Measurements from ENCODE around the gene GJA4.
"Not testable (repeated sequence)": the region's sequence is repeated elsewhere in the genome, so short reads cannot be mapped to it uniquely, and the experiment has no call there.

GJA4 gene

GRCh38 chr1:34770891-34771504 lies 21.8 kb upstream of the GJA4 start:
- no peak for DNase-seq (ENCODE audit: low spot score)

DNA sequence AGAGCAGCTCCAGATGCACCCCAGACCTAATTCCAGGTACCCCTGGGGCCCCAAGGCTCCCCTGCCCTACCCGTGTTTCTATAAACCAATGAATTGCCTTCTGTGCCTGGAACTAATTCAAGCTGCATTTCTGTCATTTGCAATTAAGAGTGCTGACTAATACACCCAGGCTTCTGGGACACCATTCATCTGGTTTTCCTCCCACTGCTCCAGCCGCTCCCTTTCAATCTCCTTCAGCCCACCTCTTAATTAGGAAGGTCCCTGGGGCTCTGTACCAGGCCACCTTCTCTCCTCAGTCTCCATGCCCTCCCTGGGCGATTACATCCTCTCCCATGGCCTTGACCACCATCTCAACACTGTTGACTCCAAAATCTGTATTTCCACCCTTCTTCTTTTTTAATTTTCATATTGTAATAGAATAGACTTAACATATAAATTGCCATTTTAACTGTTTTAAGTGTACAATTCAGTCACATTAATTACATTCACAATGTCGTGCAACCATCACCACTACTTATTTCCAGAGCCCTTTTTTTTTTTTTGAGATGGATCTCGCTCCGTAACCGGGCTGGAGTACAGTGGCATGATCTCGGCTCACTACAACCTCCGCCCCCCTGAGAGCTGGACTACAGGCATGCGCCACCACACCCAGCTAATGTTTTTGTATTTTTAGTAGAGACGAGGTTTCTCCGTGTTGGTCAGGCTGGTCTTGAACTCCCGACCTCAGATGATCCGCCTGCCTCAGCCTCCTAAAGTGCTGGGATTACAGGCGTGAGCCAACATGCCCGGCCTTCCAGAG lies 21.0 kb upstream of the GJA4 start:
- no peak for DNase-seq (ENCODE audit: low spot score)

- not testable (repeated sequence) for DNase-seq (ENCODE audit: low spot score)
Measured at GRCh38 chr1:34773114-34773513, 19.7 kb upstream of the GJA4 start.

DNA sequence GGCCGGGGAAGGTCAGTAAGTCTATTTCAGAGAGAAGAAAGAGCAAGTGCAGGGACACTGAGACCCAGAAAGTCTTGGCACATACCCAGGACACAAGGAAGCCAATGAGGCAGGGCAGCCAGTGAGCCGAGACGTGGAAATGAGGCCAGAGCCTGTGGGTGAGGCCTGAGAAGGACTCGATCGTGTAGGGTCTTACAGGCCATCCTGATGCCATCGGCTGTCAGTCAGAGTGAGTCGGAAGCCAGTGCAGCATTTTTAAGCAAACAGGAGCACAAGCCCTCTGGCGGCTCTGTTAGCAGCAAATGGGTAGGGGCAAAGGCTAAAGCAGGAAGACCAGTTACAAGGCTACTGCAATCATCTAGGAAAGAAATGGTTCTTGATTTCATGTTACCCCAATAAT lies 17.8 kb upstream of the GJA4 start:
- no peak for DNase-seq (ENCODE audit: low spot score)

DNA sequence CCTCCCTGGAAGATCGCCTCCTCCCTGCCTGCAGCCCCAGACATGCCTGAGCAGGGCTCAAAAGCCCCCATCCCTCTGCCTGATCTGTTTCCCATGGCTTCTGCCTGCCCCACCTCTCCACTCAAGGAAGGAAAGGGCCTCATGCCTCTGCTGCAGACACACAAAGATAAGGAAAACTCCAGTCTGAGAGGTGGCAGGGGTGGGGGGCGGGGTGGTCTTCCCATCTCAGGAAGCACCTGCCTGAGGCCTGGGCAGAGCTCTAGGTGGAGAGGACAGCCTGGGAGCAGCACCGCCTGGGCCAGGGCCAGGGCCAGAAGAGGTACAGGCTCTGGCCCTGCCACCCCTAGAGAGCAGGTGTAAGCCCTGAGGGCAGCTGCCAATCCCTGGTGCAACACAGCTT lies 15.9 kb upstream of the GJA4 start:
- DNase-seq (ENCODE audit: low spot score), result no peak

DNA sequence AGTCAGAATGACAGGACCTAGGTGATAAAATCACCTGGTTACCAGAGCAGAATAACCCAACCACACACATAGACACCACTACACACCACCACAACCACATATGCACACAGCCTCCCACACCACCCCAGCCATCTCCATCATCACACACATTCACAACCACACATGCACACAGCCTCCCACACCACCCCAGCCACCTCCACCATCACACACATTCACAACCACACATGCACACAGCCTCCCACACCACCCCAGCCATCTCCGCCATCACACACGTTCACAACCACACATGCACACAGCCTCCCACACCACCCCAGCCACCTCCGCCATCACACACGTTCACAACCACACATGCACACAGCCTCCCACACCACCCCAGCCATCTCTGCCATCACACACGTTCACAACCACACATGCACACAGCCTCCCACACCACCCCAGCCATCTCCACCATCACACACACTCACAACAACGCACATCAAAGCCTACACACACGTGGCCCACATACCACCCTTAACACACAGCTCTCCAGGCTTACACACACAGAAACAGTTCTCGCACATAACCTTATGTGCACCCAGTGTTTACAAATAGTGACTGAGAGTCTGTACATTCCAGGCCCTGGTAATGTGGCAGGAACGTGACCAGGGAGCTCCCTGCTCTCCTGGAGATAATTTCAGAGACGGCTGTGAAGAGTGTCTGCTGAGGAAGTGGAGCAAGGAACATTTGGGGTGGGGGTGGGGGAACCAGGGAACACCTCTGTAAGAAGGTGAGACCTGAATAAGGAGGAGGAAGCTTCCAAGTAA lies 15.1 kb upstream of the GJA4 start:
- no peak for DNase-seq (ENCODE audit: low spot score)

DNA sequence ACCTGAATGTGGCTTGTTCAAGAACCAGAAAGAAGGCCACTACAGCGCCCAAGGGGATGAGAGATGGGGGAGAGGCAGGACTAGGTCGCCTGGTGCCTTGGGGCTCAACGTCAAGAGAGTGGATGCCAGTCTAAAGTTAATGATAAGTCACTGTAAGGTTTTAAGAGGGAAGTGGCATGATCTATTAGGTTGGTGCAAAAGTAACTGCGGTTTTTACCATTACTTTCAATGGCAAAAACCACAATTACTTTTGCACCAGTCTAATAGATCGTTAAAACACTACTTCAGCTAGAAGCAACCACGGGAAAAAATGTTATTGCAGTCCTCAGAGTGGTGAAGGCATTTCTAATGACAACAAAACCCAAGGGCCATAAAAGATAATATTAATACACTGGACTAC lies 14.4 kb upstream of the GJA4 start:
- DNase-seq (ENCODE audit: low spot score), result no peak

DNA sequence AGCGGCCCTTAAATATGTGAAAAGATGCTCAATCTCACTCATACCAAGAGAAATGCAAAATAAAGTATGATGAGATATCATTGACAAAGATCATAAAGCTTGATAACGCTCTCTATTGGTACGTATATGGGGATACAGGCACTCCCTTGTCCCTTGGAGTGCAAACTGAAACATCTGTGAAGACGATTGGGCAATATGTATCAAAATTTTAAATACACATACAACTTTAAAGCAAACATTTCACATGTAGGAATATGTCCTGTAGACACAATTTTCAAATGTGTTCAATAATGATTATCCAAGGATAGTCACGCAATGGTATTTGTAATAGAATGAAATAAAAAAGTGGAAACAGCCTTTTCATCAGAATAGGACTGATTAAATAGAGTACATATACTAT lies 13.8 kb upstream of the GJA4 start:
- no peak for DNase-seq (ENCODE audit: low spot score)

- no peak for DNase-seq (ENCODE audit: low spot score)
Measured at GRCh38 chr1:34779526-34779925, 13.3 kb upstream of the GJA4 start.

- no peak for DNase-seq (ENCODE audit: low spot score)
Measured at GRCh38 chr1:34779962-34780361, 12.8 kb upstream of the GJA4 start.

- DNase-seq (ENCODE audit: low spot score), result no peak
Measured at GRCh38 chr1:34780528-34780927, 12.3 kb upstream of the GJA4 start.

DNA sequence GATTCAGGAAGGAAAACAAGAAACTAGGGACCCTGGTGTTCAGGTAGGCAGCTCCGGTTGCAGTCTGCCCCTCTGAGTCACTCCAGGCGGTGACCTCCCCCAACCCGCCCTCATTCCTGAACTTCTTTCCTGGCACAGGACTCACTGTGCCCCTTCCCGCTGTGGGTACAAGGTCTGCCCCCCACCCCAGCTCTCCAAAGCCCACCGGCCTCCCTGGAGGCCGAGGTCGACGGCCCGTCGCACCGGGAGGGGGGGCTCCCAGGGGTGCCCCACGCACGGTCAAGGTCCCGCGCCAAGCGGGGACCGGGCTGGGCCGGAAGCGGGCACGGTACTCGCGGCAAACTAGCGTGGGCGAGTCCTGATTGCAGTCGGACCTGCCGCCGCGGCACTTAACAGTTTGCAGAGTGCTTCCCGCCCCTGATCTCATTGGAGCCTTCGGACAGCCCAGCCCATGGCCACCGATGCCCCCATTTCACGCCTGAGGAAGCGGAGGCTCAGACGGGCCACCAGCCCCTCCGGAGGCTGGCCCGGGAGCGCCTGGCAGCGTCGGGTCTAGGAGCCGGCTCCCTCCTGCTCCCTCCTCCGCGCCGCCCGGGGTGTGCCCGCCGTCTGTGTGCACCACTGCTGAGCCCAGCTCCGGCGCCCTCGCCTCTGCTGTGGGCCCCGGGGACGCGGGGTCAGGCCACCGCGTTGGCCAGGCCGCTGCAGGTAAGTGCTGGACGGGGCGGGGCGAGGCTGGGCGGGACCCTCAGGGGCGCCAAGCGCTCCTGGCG lies 11.5 kb upstream of the GJA4 start, which contains the start of gene GJB3:
Gene GJB3, plus strand, starts transcription at position 144 of the 773 bp plus-strand sequence. CDS start 3,549 bp downstream, outside the sequence.
- DNase-seq (ENCODE audit: low spot score), result no peak

- no peak for DNase-seq (ENCODE audit: low spot score)
Measured at GRCh38 chr1:34781844-34782391, 10.9 kb upstream of the GJA4 start.

- no peak for DNase-seq (ENCODE audit: low spot score)
Measured at GRCh38 chr1:34784751-34785221, 8.0 kb upstream of the GJA4 start.

GRCh38 chr1:34785231-34785874 lies 7.4 kb upstream of the GJA4 start:
- no peak for DNase-seq (ENCODE audit: low spot score)

- no peak for DNase-seq (ENCODE audit: low spot score)
Measured at GRCh38 chr1:34785875-34786470, 6.8 kb upstream of the GJA4 start.

- DNase-seq (ENCODE audit: low spot score), result peak; percentile 84
Measured at GRCh38 chr1:34786521-34787325, 6.1 kb upstream of the GJA4 start.

DNA sequence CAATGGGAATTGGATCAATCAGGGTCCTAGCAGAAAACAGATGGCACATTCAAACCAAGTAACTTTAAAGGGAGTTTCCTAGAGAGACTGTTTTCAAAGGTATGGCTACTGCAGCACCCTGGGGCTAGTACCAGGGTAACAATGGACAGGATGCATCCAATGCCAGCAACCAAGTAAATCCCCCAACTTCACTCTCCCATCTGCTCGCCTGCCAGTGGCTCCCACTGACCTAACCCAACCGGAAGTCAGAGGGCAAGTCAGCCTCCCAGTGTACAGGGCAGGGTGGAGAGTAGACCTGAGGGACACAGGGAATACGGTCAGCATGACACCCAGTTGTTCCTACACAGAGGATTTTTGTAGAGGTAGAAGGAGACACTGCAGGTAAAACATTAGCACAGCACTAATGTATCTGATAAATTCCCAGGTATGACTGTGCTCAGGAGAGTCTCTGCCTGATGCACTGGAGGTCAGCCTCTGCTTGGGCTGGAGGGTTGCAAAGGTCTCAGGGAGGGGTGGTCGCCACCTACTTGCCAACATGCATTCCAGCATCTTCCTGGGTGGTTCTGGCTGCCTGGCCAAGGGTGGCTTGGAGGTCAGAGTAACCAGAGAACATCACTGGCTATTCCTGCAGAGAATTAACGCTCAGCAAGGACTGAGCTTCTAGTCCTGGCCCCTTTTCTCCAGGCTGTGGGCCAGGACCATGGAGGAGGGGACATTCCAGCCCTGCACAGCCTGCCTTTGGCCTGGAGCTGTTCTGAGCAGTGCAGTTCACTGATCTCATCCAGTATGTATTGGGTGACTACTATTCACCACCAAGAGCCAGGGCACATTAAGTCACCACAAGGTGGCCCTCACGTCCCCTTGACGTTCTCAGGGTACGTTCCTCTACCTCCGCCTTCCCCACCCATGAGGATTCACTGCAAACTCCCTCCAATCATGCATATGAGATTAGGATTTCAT lies 5.1 kb upstream of the GJA4 start:
- peak; percentile 54 for DNase-seq (ENCODE audit: low spot score)

DNA sequence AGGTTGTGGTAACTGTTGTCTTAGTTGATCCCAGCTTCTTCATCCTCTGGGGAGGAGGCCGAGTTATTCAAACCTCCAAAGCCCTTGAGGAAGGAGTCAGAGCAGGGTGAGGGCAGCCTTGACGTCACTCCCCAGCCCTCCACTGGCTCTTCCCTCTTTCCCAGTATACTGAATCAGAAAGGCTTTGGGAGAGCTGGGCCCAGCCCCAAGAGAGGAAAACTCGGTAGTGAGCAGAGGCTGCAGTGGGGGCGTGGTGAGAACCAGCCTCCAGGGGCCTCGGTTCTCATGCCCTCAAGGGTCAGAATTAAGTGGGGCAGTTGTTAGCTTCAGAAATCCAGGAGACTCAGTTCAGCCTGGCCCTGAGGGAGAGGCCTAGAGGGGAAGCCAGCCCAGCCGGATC lies 1.8 kb upstream of the GJA4 start:
- no peak for DNase-seq (ENCODE audit: low spot score)
